Nephron (organoid): ENCODE data around the gene ZBTB44.

Experiments
- H3K27ac Mint-ChIP-seq, 3 experiments: 2 replicates each; pipeline ENCODE4 v1.8.0; 2020; ENCODE audit warnings: mixed read lengths in 3 of 3, mild to moderate bottlenecking in 2 of 3, moderate library complexity in 1 of 3
- H3K27me3 Mint-ChIP-seq: 2 replicates; pipeline ENCODE4 v1.8.0; 2021; ENCODE audit warnings: low read depth, mild to moderate bottlenecking, moderate library complexity, mixed read lengths
- H3K36me3 Mint-ChIP-seq: 2 replicates; pipeline ENCODE4 v1.8.0; 2020; ENCODE audit warnings: low read depth, mixed read lengths
- H3K4me1 Mint-ChIP-seq: 2 replicates; pipeline ENCODE4 v1.8.0; 2020; ENCODE audit warnings: mixed read lengths
- H3K4me3 Mint-ChIP-seq, 3 experiments: 2 replicates each; pipeline ENCODE4 v1.8.0; 2020; ENCODE audit warnings: mild to moderate bottlenecking in 3 of 3, mixed read lengths in 3 of 3, moderate library complexity in 2 of 3
- H3K9me3 Mint-ChIP-seq: 2 replicates; pipeline ENCODE4 v1.8.0; 2020; ENCODE audit warnings: mixed read lengths
- CTCF ChIP-seq, 3 experiments: fragments of 200-600 bp; sonication (generic); IDR thresholded peaks; one replicate each; pipeline ENCODE4 v1.5.0; 2021; ENCODE audit warnings: antibody characterized with exemption in 3 of 3; ENCODE audit not compliant: unreplicated experiment in 3 of 3

ZBTB44 gene

GRCh38 chr11:130178441-130179339, 136.0 kb downstream of the ZBTB44 start:
- H3K4me1 Mint-ChIP-seq, result peaks cover 37% of the 10 kb centered on the region
- peaks cover 14% of the 10 kb centered on the region for H3K27me3 Mint-ChIP-seq
- peaks cover 6% of the 10 kb centered on the region for H3K9me3 Mint-ChIP-seq
- H3K27ac Mint-ChIP-seq, result peak overlapping the region; percentile 21 to 96 (median 76)
- peak overlapping the region in 1 of 3 experiments; percentile 21 for H3K4me3 Mint-ChIP-seq
- no peak for TF ChIP-seq CTCF (IDR thresholded peaks at IDR 0.05; ENCODE audit: unreplicated experiment in 3 of 3)
- H3K36me3 Mint-ChIP-seq, result no peaks in the 10 kb centered on the region

GRCh38 chr11:130177782-130178181, 136.9 kb downstream of the ZBTB44 start:
- no peak for TF ChIP-seq CTCF (IDR thresholded peaks at IDR 0.05; ENCODE audit: unreplicated experiment in 3 of 3)

More at GRCh38 chr11:130177782-130178181, 136.9 kb downstream of the ZBTB44 start:
- Mint-ChIP-seq H3K9me3 (peaks cover 6% of the 10 kb centered on the region), H3K27ac (peak overlapping the region in 2 of 3 experiments; percentile 15 to 39), H3K27me3 (peaks cover 14% of the 10 kb centered on the region), H3K4me3 (no peak overlapping the region), H3K36me3 (no peaks in the 10 kb centered on the region), H3K4me1 (peaks cover 34% of the 10 kb centered on the region)
